Colonic mucosa (tissue), 4 donors: ENCODE results near the gene ARHGEF10L. TPM values are rescaled to one million over a fixed set of nuclear protein-coding genes. Genes with fewer than 3 reads are reported as not detected.
A peak's percentile ranks its signal among the peaks of the same experiment; 100 is the strongest.

Experiments
- DNase-seq: peaks from one replicate; pipeline ENCODE4 v3.0.0-alpha.2; 2020
- H3K27ac ChIP-seq: fragments of 200-600 bp; one replicate; pipeline ENCODE4 v1.8.0; 2021
- H3K27me3 ChIP-seq: fragments of 200-600 bp; one replicate; pipeline ENCODE4 v1.8.0; 2021
- H3K36me3 ChIP-seq: fragments of 200-600 bp; one replicate; pipeline ENCODE4 v1.8.0; 2021
- H3K4me1 ChIP-seq: fragments of 200-600 bp; one replicate; pipeline ENCODE4 v1.8.0; 2021; ENCODE audit warnings: mild to moderate bottlenecking
- H3K4me3 ChIP-seq: fragments of 200-600 bp; one replicate; pipeline ENCODE4 v1.8.0; 2021
- H3K9ac ChIP-seq, 2 donors: one replicate each; pipeline ENCODE4 v1.7.0; 2013; ENCODE audit warnings: control low read depth in 2 of 2, low read depth in 2 of 2, low read length in 2 of 2
- H3K9me3 ChIP-seq: fragments of 200-600 bp; one replicate; pipeline ENCODE4 v1.8.0; 2021
- intact Hi-C: fragments of 100-400 bp; cut with DNase I; formaldehyde crosslinking; loops from one replicate; pipeline ENCODE4 v1.14.1; 2022
- total RNA-seq, 2 donors: library from RNA; stranded (reverse); fragmentation: NEBNext Ultra II Directional in 1 of 2; extraction: Animal tissue kit (Norgen Biotek cat#: 25700) in 1 of 2; gene quantifications; one replicate each; pipeline ENCODE4 v1.2.1, GENCODE V29; 2021
- TF ChIP-seq, protein P1 (sequence below): fragments of 200-600 bp; IDR thresholded peaks from one replicate; pipeline ENCODE4 v1.8.0; 2022; ENCODE audit warnings: antibody characterized with exemption, mild to moderate bottlenecking
- donor health status: healthy.
- donor health status: DM: no; HTN: no; CAD: no.
- donor health status: DM: no; HTN: no; CAD: no.

Gene ARHGEF10L
- total RNA-seq, 2 donors from 2014 or later = 77.5 to 133 TPM

DNA sequence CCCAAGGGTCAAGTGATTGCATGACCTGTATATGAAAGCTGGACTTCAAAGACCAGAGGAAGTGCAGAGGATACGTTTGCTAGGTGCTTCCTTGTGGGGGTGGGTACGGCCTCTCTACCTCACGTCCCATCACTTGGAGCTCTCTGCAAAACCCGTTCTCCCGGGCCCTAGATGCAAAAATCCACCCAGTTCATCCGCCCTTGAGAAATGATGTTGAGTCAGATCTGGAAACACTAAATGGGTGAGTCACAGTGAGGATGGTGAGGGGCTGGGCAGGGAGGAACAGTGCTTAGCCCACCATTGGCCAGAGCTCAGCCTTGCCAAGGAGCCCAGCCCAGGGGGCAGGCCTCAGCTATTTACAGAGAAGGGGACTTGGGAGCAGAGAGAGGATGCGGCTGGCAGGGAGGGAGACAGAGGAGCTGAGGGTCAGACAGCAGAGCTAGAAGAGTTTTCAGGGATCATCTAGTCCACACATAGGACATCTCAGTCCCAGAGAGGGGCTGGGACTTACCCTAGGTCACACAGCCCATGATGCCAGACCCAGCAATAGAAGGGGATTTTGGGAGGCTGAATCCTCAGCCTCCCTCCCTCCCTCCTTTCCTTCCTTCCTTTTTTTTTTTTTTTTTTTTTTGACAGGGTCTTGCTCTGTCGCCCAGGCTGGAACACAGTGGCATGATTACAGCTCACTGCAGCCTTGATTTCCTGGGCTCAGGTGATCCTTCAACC is 14.6 kb downstream of the ARHGEF10L start:
- Histone ChIP-seq H3K4me3 (no peak overlapping the region), H3K27ac (no peak overlapping the region), H3K36me3 (no peaks in the 10 kb centered on the region), H3K4me1 (peaks cover 15% of the 10 kb centered on the region), H3K9me3 (no peaks in the 10 kb centered on the region), H3K27me3 (no peaks in the 10 kb centered on the region), H3K9ac (no peak overlapping the region)
- intact Hi-C loops = no loop called here
- TF ChIP-seq, protein P1, sequence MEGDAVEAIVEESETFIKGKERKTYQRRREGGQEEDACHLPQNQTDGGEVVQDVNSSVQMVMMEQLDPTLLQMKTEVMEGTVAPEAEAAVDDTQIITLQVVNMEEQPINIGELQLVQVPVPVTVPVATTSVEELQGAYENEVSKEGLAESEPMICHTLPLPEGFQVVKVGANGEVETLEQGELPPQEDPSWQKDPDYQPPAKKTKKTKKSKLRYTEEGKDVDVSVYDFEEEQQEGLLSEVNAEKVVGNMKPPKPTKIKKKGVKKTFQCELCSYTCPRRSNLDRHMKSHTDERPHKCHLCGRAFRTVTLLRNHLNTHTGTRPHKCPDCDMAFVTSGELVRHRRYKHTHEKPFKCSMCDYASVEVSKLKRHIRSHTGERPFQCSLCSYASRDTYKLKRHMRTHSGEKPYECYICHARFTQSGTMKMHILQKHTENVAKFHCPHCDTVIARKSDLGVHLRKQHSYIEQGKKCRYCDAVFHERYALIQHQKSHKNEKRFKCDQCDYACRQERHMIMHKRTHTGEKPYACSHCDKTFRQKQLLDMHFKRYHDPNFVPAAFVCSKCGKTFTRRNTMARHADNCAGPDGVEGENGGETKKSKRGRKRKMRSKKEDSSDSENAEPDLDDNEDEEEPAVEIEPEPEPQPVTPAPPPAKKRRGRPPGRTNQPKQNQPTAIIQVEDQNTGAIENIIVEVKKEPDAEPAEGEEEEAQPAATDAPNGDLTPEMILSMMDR = no peak
- DNase-seq = no peak

DNA sequence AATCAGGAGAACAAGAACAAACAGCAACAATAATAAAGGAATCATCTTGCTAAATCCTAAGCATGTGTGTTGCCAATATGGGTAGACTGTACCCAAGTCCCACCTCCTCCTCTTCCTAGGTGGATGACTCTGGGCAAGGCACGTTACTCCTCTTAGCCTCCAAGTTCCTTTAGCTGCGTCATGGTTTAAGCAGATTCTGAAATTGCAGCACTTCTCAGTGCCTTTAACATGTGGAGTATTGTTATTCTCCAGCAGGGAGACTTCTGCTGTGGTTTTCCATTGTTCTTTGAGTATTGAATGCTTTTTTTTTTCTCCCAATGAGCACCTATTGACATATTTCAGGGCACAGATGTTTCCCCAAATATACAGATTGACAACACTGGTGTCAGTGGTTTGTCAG is 15.5 kb downstream of the ARHGEF10L start:
- DNase-seq = no peak
- Histone ChIP-seq H3K27ac (no peak overlapping the region), H3K4me1 (peaks cover 18% of the 10 kb centered on the region), H3K27me3 (no peaks in the 10 kb centered on the region), H3K4me3 (no peak overlapping the region), H3K9me3 (no peaks in the 10 kb centered on the region), H3K9ac (no peak overlapping the region), H3K36me3 (no peaks in the 10 kb centered on the region)
- TF ChIP-seq, protein P1 = no peak
- intact Hi-C loops = no loop called here

DNA sequence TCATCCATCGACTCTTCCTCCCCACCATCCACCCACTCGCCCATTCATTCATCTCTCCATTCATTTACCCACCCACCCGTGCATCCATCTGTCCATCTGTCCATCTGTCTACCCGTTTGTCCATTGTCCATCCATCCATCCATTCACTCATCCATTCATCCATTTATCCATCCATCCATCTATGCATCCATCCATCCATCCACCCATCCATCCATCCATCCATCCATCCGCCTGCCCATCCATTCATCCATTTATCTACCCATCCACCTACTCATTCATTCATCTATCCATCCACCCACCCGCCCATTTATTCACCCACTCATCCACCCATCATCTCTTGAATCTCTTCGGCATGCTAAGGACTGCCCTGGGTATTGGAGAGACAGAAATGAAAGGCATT is 18.5 kb downstream of the ARHGEF10L start:
- no peak for DNase-seq
- H3K27me3 ChIP-seq = no peaks in the 10 kb centered on the region
- no peak overlapping the region for H3K9ac ChIP-seq
- no peak overlapping the region for H3K27ac ChIP-seq
- no peaks in the 10 kb centered on the region for H3K9me3 ChIP-seq
- TF ChIP-seq, protein P1 = no peak
- H3K4me1 ChIP-seq = peaks cover 16% of the 10 kb centered on the region
- intact Hi-C loops = no loop called here
- no peaks in the 10 kb centered on the region for H3K36me3 ChIP-seq
- no peak overlapping the region for H3K4me3 ChIP-seq

DNA sequence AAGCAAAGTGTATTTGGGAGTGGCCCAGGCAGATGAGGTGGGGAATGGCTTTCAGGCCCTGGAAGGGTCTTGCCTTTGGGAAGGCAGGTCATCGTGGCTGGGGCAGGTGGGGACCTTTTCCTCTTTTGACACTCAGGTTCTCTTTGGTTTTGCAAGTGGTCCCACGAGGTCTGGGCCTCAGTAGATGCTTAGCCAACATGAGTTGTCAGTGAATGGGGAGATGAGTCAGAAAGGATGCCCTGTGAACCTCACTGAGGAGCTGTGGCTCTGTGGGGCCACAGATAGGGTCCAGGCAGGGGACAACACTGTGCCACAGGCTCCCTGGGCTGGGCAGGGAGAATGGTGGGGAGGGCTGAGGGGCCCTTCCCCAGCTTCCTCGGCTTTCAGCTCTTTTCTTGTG is 19.0 kb downstream of the ARHGEF10L start:
- H3K9me3 ChIP-seq = no peaks in the 10 kb centered on the region
- intact Hi-C loops = no loop called here
- TF ChIP-seq, protein P1 = no peak
- DNase-seq = no peak
- H3K27ac ChIP-seq = no peak overlapping the region
- no peaks in the 10 kb centered on the region for H3K27me3 ChIP-seq
- H3K4me1 ChIP-seq = peaks cover 16% of the 10 kb centered on the region
- H3K36me3 ChIP-seq = no peaks in the 10 kb centered on the region
- no peak overlapping the region for H3K4me3 ChIP-seq
- H3K9ac ChIP-seq = peak overlapping the region in 1 of 2 donors; percentile 73

- TF ChIP-seq, protein P1 = no peak
- Histone ChIP-seq H3K4me3 (no peak overlapping the region), H3K27ac (peak overlapping the region; percentile 47), H3K27me3 (no peaks in the 10 kb centered on the region), H3K9ac (peak overlapping the region; percentile 5 to 73), H3K9me3 (no peaks in the 10 kb centered on the region), H3K36me3 (no peaks in the 10 kb centered on the region), H3K4me1 (peaks cover 16% of the 10 kb centered on the region)
- intact Hi-C loops = no loop called here
- DNase-seq = no peak
Observed at GRCh38 chr1:17558954-17559614, 19.6 kb downstream of the ARHGEF10L start.
